Measurements from ENCODE around the gene ALMS1.

- TF ChIP-seq CTCF (IDR thresholded peaks at IDR 0.05) (no peak), POLR2A (IDR thresholded peaks at IDR 0.05) (no peak)
These were observed 63.2 kb downstream of the ALMS1 start for GRCh38 chr2:73448856-73449255.

Data from ovary (tissue), 3 donors.